HG03025 (cell line): ENCODE data around the gene POLE4.

ENCODE experiments used
- ATAC-seq: cut with Tn5 transposase; IDR thresholded peaks from one replicate; pipeline ENCODE4 v1.9.1; 2021; ENCODE audit warnings: mild to moderate bottlenecking, moderate library complexity; ENCODE audit not compliant: unreplicated experiment, low FRiP score

The POLE4 gene

GRCh38 chr2:74958274-74959105 is at the start of gene POLE4:
POLE4 (plus strand) TSS chr2:74958643; CDS start chr2:74958680, 37 bp downstream.
- ATAC-seq: peak; percentile 90

GRCh38 chr2:74908748-74909444 is 49.5 kb upstream of the POLE4 start:
- ATAC-seq: no peak

GRCh38 chr2:74910245-74910644 is 48.2 kb upstream of the POLE4 start:
- no peak for ATAC-seq

- ATAC-seq: no peak
Observed at GRCh38 chr2:74911061-74911460, 47.4 kb upstream of the POLE4 start.

- no peak for ATAC-seq
Observed at GRCh38 chr2:74915743-74916142, 42.7 kb upstream of the POLE4 start.

GRCh38 chr2:74916394-74916793 is 42.0 kb upstream of the POLE4 start:
- ATAC-seq: no peak

GRCh38 chr2:74917702-74918619 is 40.5 kb upstream of the POLE4 start:
- ATAC-seq: no peak

GRCh38 chr2:74919827-74920226 is 38.6 kb upstream of the POLE4 start:
- ATAC-seq: no peak

GRCh38 chr2:74921236-74921736 is 37.2 kb upstream of the POLE4 start:
- ATAC-seq: no peak

GRCh38 chr2:74922592-74923227 is 35.7 kb upstream of the POLE4 start:
- ATAC-seq: no peak

- ATAC-seq: no peak
Observed at GRCh38 chr2:74924463-74925265, 33.8 kb upstream of the POLE4 start.

GRCh38 chr2:74925361-74925786 is 33.1 kb upstream of the POLE4 start:
- no peak for ATAC-seq

GRCh38 chr2:74927621-74928020 is 30.8 kb upstream of the POLE4 start:
- no peak for ATAC-seq

GRCh38 chr2:74930811-74931486 is 27.5 kb upstream of the POLE4 start:
- ATAC-seq: no peak

- no peak for ATAC-seq
Observed at GRCh38 chr2:74931940-74932339, 26.5 kb upstream of the POLE4 start.

GRCh38 chr2:74935975-74936391 is 22.5 kb upstream of the POLE4 start:
- ATAC-seq: no peak

- no peak for ATAC-seq
Observed at GRCh38 chr2:74937221-74937880, 21.1 kb upstream of the POLE4 start.

- no peak for ATAC-seq
Observed at GRCh38 chr2:74938264-74938663, 20.2 kb upstream of the POLE4 start.
